Parathyroid adenoma (tissue), 2 donors: ENCODE data around the gene SPOCK2.

ENCODE experiments used
- H2AFZ ChIP-seq: fragments of 300-600 bp; sonication (generic); one replicate; pipeline ENCODE4 v1.7.0; 2017; ENCODE audit warnings: antibody characterized with exemption, mild to moderate bottlenecking
- H3K27ac ChIP-seq: fragments of 300-600 bp; sonication (generic); one replicate; pipeline ENCODE4 v1.7.0; 2017
- H3K27me3 ChIP-seq: fragments of 300-600 bp; sonication (generic); one replicate; pipeline ENCODE4 v1.7.0; 2017; ENCODE audit warnings: low read length; ENCODE audit not compliant: control insufficient read depth, insufficient read depth
- H3K36me3 ChIP-seq: fragments of 300-600 bp; sonication (generic); one replicate; pipeline ENCODE4 v1.7.0; 2017; ENCODE audit warnings: low read length; ENCODE audit not compliant: control insufficient read depth, insufficient read depth
- H3K4me1 ChIP-seq: fragments of 300-600 bp; sonication (generic); one replicate; pipeline ENCODE4 v1.7.0; 2017; ENCODE audit warnings: control low read depth
- H3K4me2 ChIP-seq: fragments of 300-600 bp; sonication (generic); one replicate; pipeline ENCODE4 v1.7.0; 2017; ENCODE audit warnings: low read length
- H3K4me3 ChIP-seq: fragments of 300-600 bp; sonication (generic); one replicate; pipeline ENCODE4 v1.7.0; 2017; ENCODE audit warnings: low read depth, low read length
- H3K79me2 ChIP-seq: fragments of 300-600 bp; sonication (generic); one replicate; pipeline ENCODE4 v1.7.0; 2017; ENCODE audit warnings: control low read depth
- H3K9ac ChIP-seq: fragments of 300-600 bp; sonication (generic); one replicate; pipeline ENCODE4 v1.7.0; 2017; ENCODE audit warnings: mild to moderate bottlenecking
- H3K9me3 ChIP-seq: fragments of 300-600 bp; sonication (generic); one replicate; pipeline ENCODE4 v1.7.0; 2017; ENCODE audit warnings: low read length; ENCODE audit not compliant: control insufficient read depth
- TF ChIP-seq, protein P1 (sequence below): fragments of 300-600 bp; sonication (generic); IDR thresholded peaks from one replicate; pipeline ENCODE4 v1.7.0; 2017; ENCODE audit warnings: antibody characterized with exemption, mild to moderate bottlenecking
- donor health status: primary hyperparathyroidism.

Gene SPOCK2

DNA sequence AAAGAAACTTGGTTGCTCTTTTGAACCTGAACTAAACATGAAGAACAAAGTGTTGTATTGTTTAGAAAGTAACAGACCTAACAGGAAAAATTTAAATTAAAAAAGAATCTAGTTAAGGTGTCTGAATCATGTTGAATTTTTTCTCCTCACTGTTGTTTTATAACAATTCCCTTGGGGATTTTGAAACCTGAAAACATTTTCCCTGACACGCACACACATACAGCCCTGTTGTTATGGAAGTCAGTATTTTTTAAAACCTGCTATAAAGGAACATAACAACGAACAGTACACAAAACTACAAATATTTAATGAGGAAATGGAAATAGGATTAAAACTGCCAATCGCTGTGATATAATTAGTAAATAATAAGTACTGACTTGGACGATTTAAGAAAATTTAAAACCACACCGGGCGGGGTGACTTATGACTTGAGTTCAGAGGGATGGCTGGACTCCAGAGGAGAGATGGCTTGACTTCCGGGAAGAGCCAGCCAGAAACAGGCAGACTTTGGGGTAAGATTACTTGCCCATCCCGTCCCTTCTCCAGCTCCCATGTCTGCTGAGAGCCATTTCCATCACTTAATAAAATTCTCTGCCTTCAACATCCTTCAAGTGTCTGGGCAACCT is 16.2 kb upstream of the SPOCK2 start:
- H3K36me3 ChIP-seq, result no peaks in the 10 kb centered on the region
- no peaks in the 10 kb centered on the region for H3K9me3 ChIP-seq
- H3K4me1 ChIP-seq, result no peaks in the 10 kb centered on the region
- no peak overlapping the region for H3K4me3 ChIP-seq
- TF ChIP-seq, protein P1, sequence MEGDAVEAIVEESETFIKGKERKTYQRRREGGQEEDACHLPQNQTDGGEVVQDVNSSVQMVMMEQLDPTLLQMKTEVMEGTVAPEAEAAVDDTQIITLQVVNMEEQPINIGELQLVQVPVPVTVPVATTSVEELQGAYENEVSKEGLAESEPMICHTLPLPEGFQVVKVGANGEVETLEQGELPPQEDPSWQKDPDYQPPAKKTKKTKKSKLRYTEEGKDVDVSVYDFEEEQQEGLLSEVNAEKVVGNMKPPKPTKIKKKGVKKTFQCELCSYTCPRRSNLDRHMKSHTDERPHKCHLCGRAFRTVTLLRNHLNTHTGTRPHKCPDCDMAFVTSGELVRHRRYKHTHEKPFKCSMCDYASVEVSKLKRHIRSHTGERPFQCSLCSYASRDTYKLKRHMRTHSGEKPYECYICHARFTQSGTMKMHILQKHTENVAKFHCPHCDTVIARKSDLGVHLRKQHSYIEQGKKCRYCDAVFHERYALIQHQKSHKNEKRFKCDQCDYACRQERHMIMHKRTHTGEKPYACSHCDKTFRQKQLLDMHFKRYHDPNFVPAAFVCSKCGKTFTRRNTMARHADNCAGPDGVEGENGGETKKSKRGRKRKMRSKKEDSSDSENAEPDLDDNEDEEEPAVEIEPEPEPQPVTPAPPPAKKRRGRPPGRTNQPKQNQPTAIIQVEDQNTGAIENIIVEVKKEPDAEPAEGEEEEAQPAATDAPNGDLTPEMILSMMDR, result no peak
- H3K4me2 ChIP-seq, result no peak overlapping the region
- H3K79me2 ChIP-seq, result no peaks in the 10 kb centered on the region
- no peak overlapping the region for H3K9ac ChIP-seq
- H3K27ac ChIP-seq, result no peak overlapping the region
- no peak overlapping the region for H2AFZ ChIP-seq
- H3K27me3 ChIP-seq, result no peaks in the 10 kb centered on the region

DNA sequence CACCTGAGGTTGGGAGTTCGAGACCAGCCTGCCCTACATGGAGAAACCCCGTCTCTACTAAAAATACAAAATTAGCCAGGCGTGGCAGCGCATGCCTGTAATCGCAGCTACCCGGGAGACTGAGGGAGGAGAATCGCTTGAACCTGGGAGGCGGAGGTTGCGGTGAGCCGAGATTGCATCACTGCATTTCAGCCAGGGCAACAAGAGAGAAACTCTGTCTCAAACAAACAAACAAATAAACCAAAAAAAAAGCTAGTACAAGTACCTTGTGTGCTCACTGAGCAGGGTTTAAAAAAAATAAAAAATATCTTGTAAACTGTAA is 11.2 kb upstream of the SPOCK2 start:
- H3K4me2 ChIP-seq, result no peak overlapping the region
- H3K36me3 ChIP-seq, result no peaks in the 10 kb centered on the region
- H3K9ac ChIP-seq, result no peak overlapping the region
- H2AFZ ChIP-seq, result no peak overlapping the region
- H3K27me3 ChIP-seq, result no peaks in the 10 kb centered on the region
- H3K4me1 ChIP-seq, result peaks cover 4% of the 10 kb centered on the region
- H3K79me2 ChIP-seq, result no peaks in the 10 kb centered on the region
- H3K27ac ChIP-seq, result no peak overlapping the region
- H3K9me3 ChIP-seq, result no peaks in the 10 kb centered on the region
- no peak overlapping the region for H3K4me3 ChIP-seq
- TF ChIP-seq, protein P1, result no peak

DNA sequence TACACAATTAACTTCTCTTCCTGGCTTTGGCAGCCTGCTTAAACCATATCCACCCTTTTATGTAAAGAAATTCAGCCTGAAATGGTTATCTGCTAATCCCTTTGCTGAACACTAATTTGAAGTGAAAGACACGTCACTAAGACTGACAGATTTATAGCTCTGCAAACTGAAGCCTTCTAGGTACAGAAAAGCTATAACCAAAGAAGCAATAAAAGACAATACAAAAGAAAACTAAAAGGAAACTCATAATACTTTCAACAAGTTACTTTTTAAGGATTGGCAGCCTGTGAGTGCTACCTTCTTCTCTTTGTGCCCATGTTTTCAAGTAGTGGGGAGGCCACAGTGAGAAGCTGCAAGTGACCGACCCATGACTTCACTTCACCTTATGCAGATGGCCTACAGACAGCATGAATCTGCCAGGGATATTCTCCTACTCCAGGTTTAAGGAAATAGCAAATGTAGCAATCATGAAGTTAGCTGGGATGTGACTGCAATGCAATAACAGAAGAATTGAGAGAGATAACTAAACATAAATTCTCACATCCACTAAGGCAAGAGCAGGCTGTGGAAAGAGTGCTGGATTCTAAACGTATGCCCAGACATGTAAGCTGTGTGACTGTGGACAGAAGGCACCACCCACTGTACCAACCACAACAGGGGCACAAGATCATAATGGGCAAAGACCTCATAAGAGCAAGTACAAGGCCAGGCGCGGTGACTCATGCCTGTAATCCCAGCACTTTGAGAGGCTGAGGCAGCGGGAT is 10.7 kb upstream of the SPOCK2 start:
- TF ChIP-seq, protein P1, result no peak
- Histone ChIP-seq H2AFZ (no peak overlapping the region), H3K9me3 (no peaks in the 10 kb centered on the region), H3K4me2 (no peak overlapping the region), H3K27ac (no peak overlapping the region), H3K4me1 (peaks cover 4% of the 10 kb centered on the region), H3K36me3 (no peaks in the 10 kb centered on the region), H3K9ac (no peak overlapping the region), H3K79me2 (no peaks in the 10 kb centered on the region), H3K4me3 (no peak overlapping the region), H3K27me3 (no peaks in the 10 kb centered on the region)

DNA sequence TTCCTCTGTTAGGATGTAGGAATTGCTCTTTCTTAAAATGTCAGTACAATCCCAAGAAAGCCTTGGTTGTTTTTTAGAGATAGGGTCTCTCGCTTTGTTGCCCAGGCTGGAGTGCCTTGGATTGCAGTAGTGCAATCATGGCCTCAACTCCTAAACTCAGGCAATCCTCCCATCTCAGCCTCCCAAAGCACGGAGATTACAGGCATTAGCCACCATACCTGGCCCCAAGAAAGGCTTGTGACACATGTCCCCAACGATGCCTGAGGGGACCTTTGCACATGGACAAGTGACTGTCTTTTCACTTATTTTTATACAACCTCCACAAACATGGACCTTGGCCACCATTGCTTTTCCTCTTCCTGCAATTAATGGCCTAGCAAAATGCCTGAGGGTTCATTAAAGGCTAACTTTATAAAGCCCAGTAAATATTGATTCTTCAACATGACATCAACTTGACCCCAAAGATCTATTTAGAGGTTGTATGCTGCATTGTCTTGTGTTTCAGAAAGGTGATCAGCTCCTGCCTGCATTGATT is 10.0 kb upstream of the SPOCK2 start:
- no peaks in the 10 kb centered on the region for H3K36me3 ChIP-seq
- H3K4me3 ChIP-seq, result no peak overlapping the region
- H3K4me1 ChIP-seq, result peaks cover 4% of the 10 kb centered on the region
- no peak overlapping the region for H2AFZ ChIP-seq
- H3K27ac ChIP-seq, result no peak overlapping the region
- no peaks in the 10 kb centered on the region for H3K9me3 ChIP-seq
- H3K27me3 ChIP-seq, result no peaks in the 10 kb centered on the region
- H3K4me2 ChIP-seq, result no peak overlapping the region
- H3K79me2 ChIP-seq, result no peaks in the 10 kb centered on the region
- TF ChIP-seq, protein P1, result no peak
- H3K9ac ChIP-seq, result no peak overlapping the region
